Retina (tissue), 1 donor: ENCODE measurements around the gene TMPRSS3.

ENCODE experiments used
- DNase-seq: peaks from one replicate; pipeline ENCODE4 v3.0.0-alpha.2; 2016

The TMPRSS3 gene

GRCh38 chr21:42406866-42407265 lies 11.0 kb upstream of the TMPRSS3 start:
- DNase-seq = no peak

GRCh38 chr21:42406201-42406621 lies 10.4 kb upstream of the TMPRSS3 start:
- no peak for DNase-seq

- no peak for DNase-seq
Measured at GRCh38 chr21:42405064-42406013, 9.5 kb upstream of the TMPRSS3 start.

- no peak for DNase-seq
Measured at GRCh38 chr21:42404539-42404938, 8.7 kb upstream of the TMPRSS3 start.

- DNase-seq = no peak
Measured at GRCh38 chr21:42403611-42404231, 7.9 kb upstream of the TMPRSS3 start, which contains the start of gene UBASH3A. TSS of gene UBASH3A (plus strand) at chr21:42403902. CDS start at chr21:42403946, 44 bp downstream.

GRCh38 chr21:42401820-42402251 lies 6.0 kb upstream of the TMPRSS3 start:
- no peak for DNase-seq

GRCh38 chr21:42401154-42401553 lies 5.3 kb upstream of the TMPRSS3 start:
- DNase-seq = no peak

- no peak for DNase-seq
Measured at GRCh38 chr21:42400525-42400924, 4.7 kb upstream of the TMPRSS3 start.

GRCh38 chr21:42398436-42399028 lies 2.7 kb upstream of the TMPRSS3 start:
- DNase-seq = no peak

GRCh38 chr21:42397746-42398394 lies 2.0 kb upstream of the TMPRSS3 start:
- no peak for DNase-seq

GRCh38 chr21:42396799-42397745 lies 1.2 kb upstream of the TMPRSS3 start:
- DNase-seq = no peak

- no peak for DNase-seq
Measured at GRCh38 chr21:42395302-42395701, 550 bp downstream of the TMPRSS3 start.

GRCh38 chr21:42393443-42393950 lies 2.4 kb downstream of the TMPRSS3 start:
- no peak for DNase-seq

GRCh38 chr21:42392731-42393442 lies 3.0 kb downstream of the TMPRSS3 start:
- no peak for DNase-seq

- DNase-seq = no peak
Measured at GRCh38 chr21:42391297-42391696, 4.6 kb downstream of the TMPRSS3 start.

- DNase-seq = no peak
Measured at GRCh38 chr21:42390696-42391095, 5.2 kb downstream of the TMPRSS3 start.

GRCh38 chr21:42390193-42390592 lies 5.7 kb downstream of the TMPRSS3 start:
- DNase-seq = no peak

- peak; percentile 47 for DNase-seq
Measured at GRCh38 chr21:42389449-42389835, 6.4 kb downstream of the TMPRSS3 start.

GRCh38 chr21:42388740-42389448 lies 7.0 kb downstream of the TMPRSS3 start:
- DNase-seq = peak; percentile 48

- no peak for DNase-seq
Measured at GRCh38 chr21:42387843-42388340, 8.0 kb downstream of the TMPRSS3 start.
